ENCODE data around the gene PSMG2.
A peak's percentile ranks its signal among the peaks of the same experiment; 100 is the strongest.

Gene PSMG2

GRCh38 chr18:12767580-12768155 is 64.8 kb downstream of the PSMG2 start:
- no peak for DNase-seq

GRCh38 chr18:12768625-12769024 is 65.8 kb downstream of the PSMG2 start:
- DNase-seq = no peak

- DNase-seq = no peak
Observed at GRCh38 chr18:12769136-12769535, 66.3 kb downstream of the PSMG2 start.

GRCh38 chr18:12769644-12770440 is 67.0 kb downstream of the PSMG2 start:
- no peak for DNase-seq

GRCh38 chr18:12770469-12771219 is 67.8 kb downstream of the PSMG2 start:
- DNase-seq = no peak

- no peak for DNase-seq
Observed at GRCh38 chr18:12772111-12772510, 69.3 kb downstream of the PSMG2 start.

GRCh38 chr18:12773369-12773768 is 70.5 kb downstream of the PSMG2 start:
- no peak for DNase-seq

GRCh38 chr18:12774982-12775381 is 72.1 kb downstream of the PSMG2 start:
- DNase-seq = peak; percentile 14

Measured in stimulated activated CD4-positive, alpha-beta T cell treated with anti-CD3 and anti-CD28 coated beads, Interleukin-4, amount 100 ng/mL, for 24 hours (primary cell).